ENCODE data around the gene DSG3. TPM values are rescaled to one million over a fixed set of nuclear protein-coding genes. Genes with fewer than 3 reads are reported as not detected.
"Not testable (repeated sequence)": the region's sequence is repeated elsewhere in the genome, so short reads cannot be mapped to it uniquely, and the experiment has no call there.

Gene DSG3
- total RNA-seq, 4 donors from 2014 or later, result 79.9 to 167 (median 122) TPM

DNA sequence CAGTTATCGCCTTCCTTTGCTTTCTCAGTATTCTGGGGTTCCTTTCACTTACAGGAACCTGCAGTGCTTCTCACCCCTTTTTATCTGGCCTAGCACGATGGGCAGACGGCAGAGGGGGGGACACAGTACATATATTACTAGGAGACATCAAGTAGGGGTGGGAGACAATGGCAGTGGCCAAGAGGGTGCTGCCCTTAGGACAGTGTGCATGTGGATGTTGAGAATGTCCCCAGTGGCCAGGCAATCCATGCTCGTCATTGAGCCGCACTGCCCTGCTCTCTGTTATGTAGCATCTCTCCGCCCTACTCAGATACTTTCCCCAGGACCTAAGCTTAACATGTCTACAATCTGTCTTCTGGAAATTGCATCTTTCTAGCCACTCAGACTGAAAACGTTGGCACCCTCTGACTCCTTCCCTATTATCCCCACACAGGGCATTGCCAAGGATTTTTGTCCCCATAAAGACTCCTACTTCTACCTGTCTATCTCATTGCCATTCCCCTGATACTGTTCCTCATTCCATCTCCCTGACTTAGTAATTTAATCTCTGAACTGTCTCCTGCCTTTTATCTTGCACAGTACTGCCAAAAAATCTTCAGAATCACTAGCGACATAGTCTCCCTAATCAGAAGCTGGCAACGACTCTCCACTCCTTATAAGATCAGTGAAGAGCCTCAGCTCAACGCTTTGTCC is 57.1 kb downstream of the DSG3 start:
- 71% methylated on average over 10 of the region's 10 CpGs for WGBS, 2 donors
- no peak for DNase-seq (ENCODE audit: low spot score in 2 of 2)
- H3K4me3 ChIP-seq (ENCODE audit: low read depth, poor library complexity, severe bottlenecking), result no peak overlapping the region
- intact Hi-C loops (cut with DNase I; ENCODE audit: low total_unique reads), result no loop called here
- TF ChIP-seq, protein P1, sequence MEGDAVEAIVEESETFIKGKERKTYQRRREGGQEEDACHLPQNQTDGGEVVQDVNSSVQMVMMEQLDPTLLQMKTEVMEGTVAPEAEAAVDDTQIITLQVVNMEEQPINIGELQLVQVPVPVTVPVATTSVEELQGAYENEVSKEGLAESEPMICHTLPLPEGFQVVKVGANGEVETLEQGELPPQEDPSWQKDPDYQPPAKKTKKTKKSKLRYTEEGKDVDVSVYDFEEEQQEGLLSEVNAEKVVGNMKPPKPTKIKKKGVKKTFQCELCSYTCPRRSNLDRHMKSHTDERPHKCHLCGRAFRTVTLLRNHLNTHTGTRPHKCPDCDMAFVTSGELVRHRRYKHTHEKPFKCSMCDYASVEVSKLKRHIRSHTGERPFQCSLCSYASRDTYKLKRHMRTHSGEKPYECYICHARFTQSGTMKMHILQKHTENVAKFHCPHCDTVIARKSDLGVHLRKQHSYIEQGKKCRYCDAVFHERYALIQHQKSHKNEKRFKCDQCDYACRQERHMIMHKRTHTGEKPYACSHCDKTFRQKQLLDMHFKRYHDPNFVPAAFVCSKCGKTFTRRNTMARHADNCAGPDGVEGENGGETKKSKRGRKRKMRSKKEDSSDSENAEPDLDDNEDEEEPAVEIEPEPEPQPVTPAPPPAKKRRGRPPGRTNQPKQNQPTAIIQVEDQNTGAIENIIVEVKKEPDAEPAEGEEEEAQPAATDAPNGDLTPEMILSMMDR (IDR thresholded peaks at IDR 0.05), result no peak
- TF ChIP-seq POLR2A (IDR thresholded peaks at IDR 0.05), result no peak

DNA sequence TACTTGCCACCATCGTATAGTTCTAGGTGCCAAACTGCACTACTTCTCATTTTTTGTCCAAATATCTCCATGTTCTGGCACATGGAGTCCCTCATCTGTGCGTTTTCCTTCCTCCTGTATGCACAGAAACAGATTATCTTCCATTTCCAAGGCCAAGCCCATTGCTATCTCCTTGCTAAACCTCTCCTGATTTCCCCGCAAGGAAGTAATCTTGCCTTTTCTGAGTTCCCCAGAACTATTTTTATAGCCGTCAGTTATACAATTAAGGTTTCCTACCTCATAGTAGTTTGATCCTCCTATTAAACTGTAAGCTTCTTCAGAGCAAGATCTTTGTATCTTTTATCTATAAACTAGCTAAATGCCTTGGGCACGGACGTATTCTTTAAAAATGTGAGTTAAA is 57.6 kb downstream of the DSG3 start:
- TF ChIP-seq, protein P1 (IDR thresholded peaks at IDR 0.05), result no peak
- TF ChIP-seq POLR2A (IDR thresholded peaks at IDR 0.05), result no peak
- H3K4me3 ChIP-seq (ENCODE audit: low read depth, poor library complexity, severe bottlenecking), result no peak overlapping the region
- intact Hi-C loops (cut with DNase I; ENCODE audit: low total_unique reads), result no loop called here
- WGBS, 2 donors, result 57% methylated on average over 6 of the region's 6 CpGs
- no peak for DNase-seq (ENCODE audit: low spot score in 2 of 2)

DNA sequence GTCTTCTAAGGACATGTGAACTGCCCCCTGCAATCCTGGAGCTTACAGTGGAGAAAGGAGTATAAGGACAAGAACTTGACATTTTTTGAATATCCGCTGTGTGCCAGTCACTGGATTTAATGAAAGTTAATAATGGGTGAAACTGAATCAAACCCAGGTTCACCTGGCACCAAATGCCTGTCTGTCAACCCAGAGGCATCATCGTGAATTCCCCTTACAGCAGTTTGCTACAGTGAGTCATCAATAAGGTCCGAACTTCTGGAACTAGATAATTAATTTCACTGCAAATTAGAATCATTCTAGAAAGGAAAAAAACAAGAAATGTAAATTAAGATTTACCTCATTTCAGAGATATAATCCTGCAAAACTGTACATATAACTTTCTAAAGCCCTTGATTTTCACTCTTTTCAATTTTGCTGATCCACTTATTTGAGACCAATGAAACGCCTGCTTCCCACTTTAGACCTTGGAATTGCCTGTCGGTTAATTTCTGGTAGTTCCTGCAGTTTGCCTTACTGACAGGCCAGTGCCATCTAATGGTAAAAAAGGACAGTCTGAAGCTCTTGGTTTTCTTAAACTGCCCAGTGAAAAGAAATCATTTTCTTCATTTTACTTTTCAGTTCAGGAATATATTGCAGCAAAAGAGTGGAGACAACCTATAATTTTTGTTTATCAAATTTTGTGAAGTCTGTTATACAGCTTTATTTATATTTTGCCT is 58.6 kb downstream of the DSG3 start:
- 49 to 59% methylated on average over 5 of the region's 5 CpGs for WGBS, 2 donors
- DNase-seq (ENCODE audit: low spot score in 2 of 2), result no peak
- H3K4me3 ChIP-seq (ENCODE audit: low read depth, poor library complexity, severe bottlenecking), result no peak overlapping the region
- no peak for TF ChIP-seq POLR2A (IDR thresholded peaks at IDR 0.05)
- TF ChIP-seq, protein P1 (IDR thresholded peaks at IDR 0.05), result no peak
- intact Hi-C loops (cut with DNase I; ENCODE audit: low total_unique reads), result no loop called here

DNA sequence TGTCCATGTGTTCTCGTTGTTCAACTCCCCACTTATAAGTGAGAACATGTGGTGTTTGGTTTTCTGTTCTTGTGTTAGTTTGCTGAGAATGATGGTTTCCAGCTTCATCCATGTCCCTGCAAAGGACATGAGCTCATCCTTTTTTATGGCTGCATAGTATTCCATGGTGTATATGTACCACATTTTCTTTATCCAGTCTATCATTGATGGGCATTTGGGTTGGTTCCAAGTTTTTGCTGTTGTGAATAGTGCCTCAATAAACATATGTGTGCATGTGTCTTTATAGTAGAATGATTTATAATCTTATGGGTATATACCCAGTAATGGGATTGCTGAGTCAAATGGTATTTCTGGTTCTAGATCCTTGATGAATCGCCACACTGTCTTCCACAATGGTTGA is 59.6 kb downstream of the DSG3 start:
- H3K4me3 ChIP-seq (ENCODE audit: low read depth, poor library complexity, severe bottlenecking); DNase-seq (ENCODE audit: low spot score in 2 of 2); intact Hi-C loops (cut with DNase I; ENCODE audit: low total_unique reads): not testable (repeated sequence)
- WGBS, 2 donors, result 79 to 85% methylated on average over 2 of the region's 2 CpGs

DNA sequence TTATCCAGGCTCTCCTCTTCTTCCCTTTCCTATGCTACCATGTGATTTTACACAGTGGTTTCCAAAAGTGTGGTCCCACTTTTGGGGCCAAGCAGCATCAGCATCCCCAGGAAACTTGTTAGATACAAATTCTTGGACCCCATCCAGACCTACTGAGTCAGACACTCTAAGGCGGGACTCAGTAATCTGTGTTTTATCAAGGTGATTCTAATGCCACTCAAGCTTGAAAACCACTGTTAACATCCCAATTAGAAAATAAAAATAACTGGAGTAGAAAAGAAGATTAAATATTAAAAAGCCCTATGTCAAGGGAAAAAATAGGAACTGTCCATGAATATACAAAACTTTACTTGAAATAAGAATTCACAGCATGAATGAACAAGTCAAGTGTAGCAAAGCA is 61.2 kb downstream of the DSG3 start:
- TF ChIP-seq POLR2A (IDR thresholded peaks at IDR 0.05), result no peak
- TF ChIP-seq, protein P1 (IDR thresholded peaks at IDR 0.05), result no peak
- 27 to 45% methylated on average over 1 of the region's 1 CpG for WGBS, 2 donors
- no peak for DNase-seq (ENCODE audit: low spot score in 2 of 2)
- intact Hi-C loops (cut with DNase I; ENCODE audit: low total_unique reads), result no loop called here
- H3K4me3 ChIP-seq (ENCODE audit: low read depth, poor library complexity, severe bottlenecking), result no peak overlapping the region

DNA sequence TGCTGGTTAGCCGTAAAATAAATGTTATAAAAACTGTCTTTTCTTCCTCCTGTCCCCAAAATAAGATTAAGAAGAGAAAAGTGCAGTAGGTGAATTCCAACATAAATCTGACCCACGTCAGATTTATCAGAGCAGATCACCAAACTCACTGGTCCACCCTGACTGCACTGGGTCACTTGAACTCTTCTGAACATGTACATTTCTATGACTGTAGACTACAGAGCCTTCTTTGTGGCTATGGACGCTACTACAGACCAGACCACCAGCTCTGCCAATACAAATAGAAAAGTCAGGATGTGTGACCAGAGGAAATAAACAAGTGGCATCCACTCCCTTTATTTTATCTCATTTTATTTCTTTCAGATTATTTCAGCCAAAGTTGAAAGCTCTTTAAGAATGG is 62.0 kb downstream of the DSG3 start:
- intact Hi-C loops (cut with DNase I; ENCODE audit: low total_unique reads), result no loop called here
- no peak for DNase-seq (ENCODE audit: low spot score in 2 of 2)
- no peak overlapping the region for H3K4me3 ChIP-seq (ENCODE audit: low read depth, poor library complexity, severe bottlenecking)
- no peak for TF ChIP-seq POLR2A (IDR thresholded peaks at IDR 0.05)
- TF ChIP-seq, protein P1 (IDR thresholded peaks at IDR 0.05), result no peak
- 65 to 67% methylated on average over 3 of the region's 3 CpGs for WGBS, 2 donors
